ENCODE data around the gene SLC13A2.

Gene SLC13A2

GRCh38 chr17:28471531-28472342 is 1.7 kb upstream of the SLC13A2 start:
- DNase-seq (ENCODE audit: low spot score), result no peak

- no peak for DNase-seq (ENCODE audit: low spot score)
Measured at GRCh38 chr17:28472871-28473497, 460 bp upstream of the SLC13A2 start.

GRCh38 chr17:28474111-28474531 is 677 bp downstream of the SLC13A2 start:
- DNase-seq (ENCODE audit: low spot score), result no peak

- DNase-seq (ENCODE audit: low spot score), result no peak
Measured at GRCh38 chr17:28475151-28475900, 1.9 kb downstream of the SLC13A2 start.

- no peak for DNase-seq (ENCODE audit: low spot score)
Measured at GRCh38 chr17:28476076-28476865, 2.8 kb downstream of the SLC13A2 start.

GRCh38 chr17:28477928-28478327 is 4.5 kb downstream of the SLC13A2 start:
- no peak for DNase-seq (ENCODE audit: low spot score)

- DNase-seq (ENCODE audit: low spot score), result no peak
Measured at GRCh38 chr17:28478712-28479615, 5.5 kb downstream of the SLC13A2 start.

GRCh38 chr17:28480278-28480677 is 6.8 kb downstream of the SLC13A2 start:
- no peak for DNase-seq (ENCODE audit: low spot score)

GRCh38 chr17:28480799-28481571 is 7.5 kb downstream of the SLC13A2 start:
- DNase-seq (ENCODE audit: low spot score), result no peak

GRCh38 chr17:28482551-28483199 is 9.2 kb downstream of the SLC13A2 start:
- DNase-seq (ENCODE audit: low spot score), result no peak

GRCh38 chr17:28484296-28484695 is 10.9 kb downstream of the SLC13A2 start:
- no peak for DNase-seq (ENCODE audit: low spot score)

- DNase-seq (ENCODE audit: low spot score), result no peak
Measured at GRCh38 chr17:28485049-28485448, 11.6 kb downstream of the SLC13A2 start.

- no peak for DNase-seq (ENCODE audit: low spot score)
Measured at GRCh38 chr17:28487881-28488532, 14.6 kb downstream of the SLC13A2 start.

GRCh38 chr17:28488533-28489276 is 15.3 kb downstream of the SLC13A2 start:
- DNase-seq (ENCODE audit: low spot score), result no peak

GRCh38 chr17:28491286-28491685 is 17.8 kb downstream of the SLC13A2 start:
- DNase-seq (ENCODE audit: low spot score), result no peak

GRCh38 chr17:28491860-28492259 is 18.4 kb downstream of the SLC13A2 start:
- no peak for DNase-seq (ENCODE audit: low spot score)

GRCh38 chr17:28492352-28493310 is 19.2 kb downstream of the SLC13A2 start:
- DNase-seq (ENCODE audit: low spot score), result no peak
